Measurements from ENCODE around the gene SNPH. TPM values are rescaled to one million over a fixed set of nuclear protein-coding genes. Genes with fewer than 3 reads are reported as not detected.

Gene SNPH
- total RNA-seq, 2 experiments from 2014 or later, result 12.8 to 13.0 TPM

- Mint-ChIP-seq H3K4me3 (no peak overlapping the region), H3K36me3 (ENCODE audit: low read depth) (no peaks in the 10 kb centered on the region), H3K9me3 (no peaks in the 10 kb centered on the region), H3K27ac (peak overlapping the region; percentile 14), H3K27me3 (no peaks in the 10 kb centered on the region), H3K4me1 (ENCODE audit: low read depth) (peaks cover 59% of the 10 kb centered on the region)
- ChIA-PET CTCF (interaction anchor here (0.7 to 1.1 kb wide), 2 partner anchors 21 to 212 kb away, joined by 3 to 4 read pairs; no protein-coding TSS in a partner anchor), POLR2A (interaction anchor here (1.4 to 1.5 kb wide), 2 partner anchors 10 to 25 kb away, joined by 3 to 6 read pairs; partner anchors contain the start of gene SNPH)
- H3K27me3 ChIP-seq (ENCODE audit: control insufficient read depth in 1 of 2, insufficient read depth in 2 of 2, low read length in 2 of 2), result no peaks in the 10 kb centered on the region
- peaks cover 3% of the 10 kb centered on the region for H3K36me3 ChIP-seq (ENCODE audit: insufficient read depth, low read length)
- ATAC-seq (ENCODE audit: poor library complexity) (no peak), DNase-seq (no peak)
- H3K27ac ChIP-seq (ENCODE audit: low read depth in 1 of 2, low read length in 2 of 2), result no peak overlapping the region
- no peak overlapping the region for H3K4me3 ChIP-seq (ENCODE audit: low read length)
- H3K9me3 ChIP-seq (ENCODE audit: control insufficient read depth in 1 of 2, insufficient read depth in 1 of 2, low read length in 2 of 2), result no peaks in the 10 kb centered on the region
- peaks cover 18% of the 10 kb centered on the region for H3K4me1 ChIP-seq (ENCODE audit: insufficient read depth, low read length)
- TF ChIP-seq, protein P1, sequence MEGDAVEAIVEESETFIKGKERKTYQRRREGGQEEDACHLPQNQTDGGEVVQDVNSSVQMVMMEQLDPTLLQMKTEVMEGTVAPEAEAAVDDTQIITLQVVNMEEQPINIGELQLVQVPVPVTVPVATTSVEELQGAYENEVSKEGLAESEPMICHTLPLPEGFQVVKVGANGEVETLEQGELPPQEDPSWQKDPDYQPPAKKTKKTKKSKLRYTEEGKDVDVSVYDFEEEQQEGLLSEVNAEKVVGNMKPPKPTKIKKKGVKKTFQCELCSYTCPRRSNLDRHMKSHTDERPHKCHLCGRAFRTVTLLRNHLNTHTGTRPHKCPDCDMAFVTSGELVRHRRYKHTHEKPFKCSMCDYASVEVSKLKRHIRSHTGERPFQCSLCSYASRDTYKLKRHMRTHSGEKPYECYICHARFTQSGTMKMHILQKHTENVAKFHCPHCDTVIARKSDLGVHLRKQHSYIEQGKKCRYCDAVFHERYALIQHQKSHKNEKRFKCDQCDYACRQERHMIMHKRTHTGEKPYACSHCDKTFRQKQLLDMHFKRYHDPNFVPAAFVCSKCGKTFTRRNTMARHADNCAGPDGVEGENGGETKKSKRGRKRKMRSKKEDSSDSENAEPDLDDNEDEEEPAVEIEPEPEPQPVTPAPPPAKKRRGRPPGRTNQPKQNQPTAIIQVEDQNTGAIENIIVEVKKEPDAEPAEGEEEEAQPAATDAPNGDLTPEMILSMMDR (IDR thresholded peaks at IDR 0.05), result no peak
- intact Hi-C loops (cut with DNase I, micrococcal nuclease), result no loop called here
Measured at GRCh38 chr20:1291191-1291741, 25.2 kb downstream of the SNPH start.

- peaks cover 5% of the 10 kb centered on the region for H3K36me3 ChIP-seq (ENCODE audit: insufficient read depth, low read length)
- H3K27ac Mint-ChIP-seq, result peak overlapping the region; percentile 9
- TF ChIP-seq, protein P1 (IDR thresholded peaks at IDR 0.05), result no peak
- intact Hi-C loops (cut with DNase I, micrococcal nuclease), result no loop called here
- ChIA-PET POLR2A (interaction anchor here (1.4 to 1.5 kb wide), 2 partner anchors 11 to 26 kb away, joined by 3 to 6 read pairs; partner anchors contain the start of gene SNPH), CTCF (no interaction called here)
- peaks cover 45% of the 10 kb centered on the region for H3K4me1 Mint-ChIP-seq (ENCODE audit: low read depth)
- H3K27me3 Mint-ChIP-seq, result no peaks in the 10 kb centered on the region
- no peaks in the 10 kb centered on the region for H3K9me3 Mint-ChIP-seq
- H3K9me3 ChIP-seq (ENCODE audit: control insufficient read depth in 1 of 2, insufficient read depth in 1 of 2, low read length in 2 of 2), result no peaks in the 10 kb centered on the region
- ATAC-seq (ENCODE audit: poor library complexity), result no peak
- no peak overlapping the region for H3K27ac ChIP-seq (ENCODE audit: low read depth in 1 of 2, low read length in 2 of 2)
- no peaks in the 10 kb centered on the region for H3K27me3 ChIP-seq (ENCODE audit: control insufficient read depth in 1 of 2, insufficient read depth in 2 of 2, low read length in 2 of 2)
- peaks cover 5% of the 10 kb centered on the region for H3K4me1 ChIP-seq (ENCODE audit: insufficient read depth, low read length)
- no peak for DNase-seq
- no peak overlapping the region for H3K4me3 Mint-ChIP-seq
- no peak overlapping the region for H3K4me3 ChIP-seq (ENCODE audit: low read length)
- H3K36me3 Mint-ChIP-seq (ENCODE audit: low read depth), result peaks cover 11% of the 10 kb centered on the region
Measured at GRCh38 chr20:1292620-1293019, 26.5 kb downstream of the SNPH start.

- peaks cover 40% of the 10 kb centered on the region for H3K4me1 Mint-ChIP-seq (ENCODE audit: low read depth)
- POLR2A ChIA-PET, result no interaction called here
- Histone ChIP-seq H3K36me3 (ENCODE audit: insufficient read depth, low read length) (peaks cover 6% of the 10 kb centered on the region), H3K4me1 (ENCODE audit: insufficient read depth, low read length) (peaks cover 3% of the 10 kb centered on the region), H3K9me3 (ENCODE audit: control insufficient read depth in 1 of 2, insufficient read depth in 1 of 2, low read length in 2 of 2) (no peaks in the 10 kb centered on the region), H3K4me3 (ENCODE audit: low read length) (no peak overlapping the region), H3K27me3 (ENCODE audit: control insufficient read depth in 1 of 2, insufficient read depth in 2 of 2, low read length in 2 of 2) (no peaks in the 10 kb centered on the region), H3K27ac (ENCODE audit: low read depth in 1 of 2, low read length in 2 of 2) (no peak overlapping the region)
- TF ChIP-seq, protein P1 (IDR thresholded peaks at IDR 0.05), result no peak
- H3K27ac Mint-ChIP-seq, result no peak overlapping the region
- no peak overlapping the region for H3K4me3 Mint-ChIP-seq
- ATAC-seq (ENCODE audit: poor library complexity) (no peak), DNase-seq (no peak)
- intact Hi-C loops (cut with DNase I, micrococcal nuclease), result no loop called here
- CTCF ChIA-PET, result no interaction called here
- H3K9me3 Mint-ChIP-seq, result no peaks in the 10 kb centered on the region
- H3K36me3 Mint-ChIP-seq (ENCODE audit: low read depth), result peaks cover 13% of the 10 kb centered on the region
- H3K27me3 Mint-ChIP-seq, result no peaks in the 10 kb centered on the region
Measured at GRCh38 chr20:1293641-1294379, 27.7 kb downstream of the SNPH start.

Measured in CD4-positive, alpha-beta T cell (primary cell).